GM18499 (cell line): Measurements from ENCODE around the gene EEF1AKMT1.
"Not testable (repeated sequence)": the region's sequence is repeated elsewhere in the genome, so short reads cannot be mapped to it uniquely, and the experiment has no call there.

Source experiments
- ATAC-seq: cut with Tn5 transposase; IDR thresholded peaks from one replicate; pipeline ENCODE4 v1.9.1; 2021; ENCODE audit warnings: moderate number of reproducible peaks; ENCODE audit not compliant: insufficient read depth, unreplicated experiment

EEF1AKMT1 gene

GRCh38 chr13:20702915-20703779 is 70.6 kb downstream of the EEF1AKMT1 start, which contains the start of gene IL17D:
IL17D (plus strand) TSS chr13:20703699; CDS start chr13:20704002, 303 bp downstream.
- ATAC-seq = no peak

GRCh38 chr13:20702530-20702914 is 71.2 kb downstream of the EEF1AKMT1 start:
- ATAC-seq = no peak

GRCh38 chr13:20701461-20701860 is 72.3 kb downstream of the EEF1AKMT1 start:
- no peak for ATAC-seq

GRCh38 chr13:20700288-20700687 is 73.5 kb downstream of the EEF1AKMT1 start:
- no peak for ATAC-seq

GRCh38 chr13:20699715-20700114 is 74.0 kb downstream of the EEF1AKMT1 start:
- ATAC-seq = no peak

GRCh38 chr13:20696073-20696472 is 77.7 kb downstream of the EEF1AKMT1 start:
- ATAC-seq = no peak

- no peak for ATAC-seq
Observed at GRCh38 chr13:20691616-20692015, 82.1 kb downstream of the EEF1AKMT1 start.

GRCh38 chr13:20689291-20689690 is 84.5 kb downstream of the EEF1AKMT1 start:
- no peak for ATAC-seq

- ATAC-seq = no peak
Observed at GRCh38 chr13:20686863-20687579, 86.7 kb downstream of the EEF1AKMT1 start.

GRCh38 chr13:20686167-20686566 is 87.6 kb downstream of the EEF1AKMT1 start:
- ATAC-seq = no peak

- no peak for ATAC-seq
Observed at GRCh38 chr13:20685092-20685491, 88.7 kb downstream of the EEF1AKMT1 start.

- ATAC-seq = no peak
Observed at GRCh38 chr13:20684546-20684945, 89.2 kb downstream of the EEF1AKMT1 start.

GRCh38 chr13:20684041-20684440 is 89.7 kb downstream of the EEF1AKMT1 start:
- no peak for ATAC-seq

GRCh38 chr13:20682061-20682460 is 91.7 kb downstream of the EEF1AKMT1 start:
- ATAC-seq = no peak

- ATAC-seq = not testable (repeated sequence)
Observed at GRCh38 chr13:20681481-20681880, 92.3 kb downstream of the EEF1AKMT1 start.

- ATAC-seq = no peak
Observed at GRCh38 chr13:20680416-20681080, 93.2 kb downstream of the EEF1AKMT1 start.

- ATAC-seq = no peak
Observed at GRCh38 chr13:20679879-20680278, 93.9 kb downstream of the EEF1AKMT1 start.
